SK-N-SH (cell line): ENCODE data around the gene MMD. TPM values are rescaled to one million over a fixed set of nuclear protein-coding genes. Genes with fewer than 3 reads are reported as not detected.

ENCODE experiments used
- CTCF ChIA-PET: fragments of 300-600, 350-600 bp; formaldehyde crosslinking; extraction: SDS; loops from one replicate; lab custom pipeline; 2021; lab: Yijun Ruan, JAX
- POLR2A ChIA-PET: fragments of 350-600 bp; sonication (Branson Sonifier 250); formaldehyde crosslinking; extraction: SDS; loops from one replicate; lab custom pipeline; 2020; ENCODE audit warnings: antibody characterized with exemption, inconsistent platforms; lab: Yijun Ruan, JAX
- DNase-seq: peaks from one replicate; pipeline ENCODE4 v3.0.0; 2012
- H2AFZ ChIP-seq: fragments of 200-600 bp; sonication (generic); 2 replicates; pipeline ENCODE4 v1.8.1; 2016; ENCODE audit warnings: antibody characterized with exemption, mild to moderate bottlenecking, low read depth
- H3F3A ChIP-seq: fragments of 200-600 bp; sonication (generic); replicated peaks from 2 replicates; pipeline ENCODE3; 2016; ENCODE audit warnings: antibody characterized with exemption, mild to moderate bottlenecking; ENCODE audit not compliant: insufficient read depth
- H3K27ac ChIP-seq, 2 experiments: fragments of 200-500 bp in 1 of 2; fragments of 200-600 bp in 1 of 2; sonication (Bioruptor generic) in 1 of 2; sonication (generic), shearing (Covaris generic) in 1 of 2; 2 replicates each; pipeline versions ENCODE4 v1.5.1 to v1.6.1; 2014 to 2016; ENCODE audit warnings: low read depth in 2 of 2, inconsistent platforms in 1 of 2, low read length in 1 of 2, mild to moderate bottlenecking in 1 of 2, mixed read lengths in 1 of 2
- H3K27me3 ChIP-seq: fragments of 200-600 bp; sonication (generic), shearing (Covaris generic); 2 replicates; pipeline ENCODE4 v1.6.1; 2016; ENCODE audit warnings: mixed run types; ENCODE audit not compliant: insufficient read depth
- H3K36me3 ChIP-seq, 2 experiments: fragments of 200-500 bp in 1 of 2; fragments of 200-600 bp in 1 of 2; sonication (Bioruptor generic) in 1 of 2; sonication (generic) in 1 of 2; replicated peaks in 1 of 2; 2 replicates each; pipeline versions ENCODE3 to v1.5.1; 2014 to 2016; ENCODE audit warnings: low read length in 1 of 2, mild to moderate bottlenecking in 1 of 2; ENCODE audit not compliant: insufficient read depth in 2 of 2, control insufficient read depth in 1 of 2
- H3K4me1 ChIP-seq, 2 experiments: fragments of 200-500 bp in 1 of 2; fragments of 200-600 bp in 1 of 2; sonication (Bioruptor generic) in 1 of 2; sonication (generic), shearing (Covaris generic) in 1 of 2; 2 replicates each; pipeline versions ENCODE4 v1.5.1 to v1.6.1; 2014 to 2016; ENCODE audit warnings: low read depth in 1 of 2, low read length in 1 of 2, mixed run types in 1 of 2; ENCODE audit not compliant: insufficient read depth in 2 of 2, control insufficient read depth in 1 of 2
- H3K4me2 ChIP-seq: fragments of 200-600 bp; sonication (generic), shearing (Covaris generic); 2 replicates; pipeline ENCODE4 v1.6.1; 2017; ENCODE audit warnings: mixed run types
- H3K4me3 ChIP-seq, 2 experiments: fragments of 200-500 bp in 1 of 2; fragments of 200-600 bp in 1 of 2; sonication (Bioruptor generic) in 1 of 2; sonication (generic), shearing (Covaris generic) in 1 of 2; 2 replicates each; pipeline versions ENCODE4 v1.5.1 to v1.8.1; 2014 to 2016; ENCODE audit warnings: low read depth in 2 of 2, inconsistent platforms in 1 of 2, low read length in 1 of 2, mild to moderate bottlenecking in 1 of 2, mixed read lengths in 1 of 2, moderate library complexity in 1 of 2
- H3K79me2 ChIP-seq: fragments of 200-600 bp; sonication (generic); 2 replicates; pipeline ENCODE4 v1.8.1; 2017; ENCODE audit warnings: mild to moderate bottlenecking; ENCODE audit not compliant: insufficient read depth
- H3K9ac ChIP-seq: fragments of 200-600 bp; sonication (generic); 2 replicates; pipeline ENCODE4 v1.6.1; 2017; ENCODE audit warnings: mixed run types
- H3K9me2 ChIP-seq: fragments of 200-600 bp; sonication (generic); 2 replicates; pipeline ENCODE4 v1.6.1; 2017; ENCODE audit warnings: mixed run types
- H3K9me3 ChIP-seq: fragments of 200-600 bp; sonication (generic); 2 replicates; pipeline ENCODE4 v1.6.1; 2017; ENCODE audit warnings: mixed run types, mild to moderate bottlenecking, moderate library complexity
- H4K20me1 ChIP-seq: fragments of 200-600 bp; sonication (generic); 2 replicates; pipeline ENCODE4 v1.6.1; 2017; ENCODE audit warnings: mild to moderate bottlenecking, mixed run types; ENCODE audit not compliant: insufficient read depth
- CHD2 ChIP-seq: fragments of 150-350 bp; IDR thresholded peaks from 2 replicates; pipeline ENCODE4 v1.6.1; 2018; ENCODE audit warnings: low read length; ENCODE audit not compliant: partially characterized antibody
- ELF1 ChIP-seq: IDR thresholded peaks from 2 replicates; pipeline ENCODE4 v1.4.0; 2012
- MEF2A ChIP-seq: IDR thresholded peaks from 2 replicates; pipeline ENCODE4 v1.4.0; 2012; ENCODE audit warnings: low read depth, borderline replicate concordance
- NRF1 ChIP-seq: IDR thresholded peaks from 2 replicates; pipeline ENCODE4 v1.6.1; 2012; ENCODE audit warnings: low read depth, mild to moderate bottlenecking, low read length
- RAD21 ChIP-seq: IDR thresholded peaks from 2 replicates; pipeline ENCODE4 v1.6.1; 2012; ENCODE audit warnings: mild to moderate bottlenecking, low read length
- RFX5 ChIP-seq: IDR thresholded peaks from 2 replicates; pipeline ENCODE4 v1.6.1; 2012; ENCODE audit warnings: mild to moderate bottlenecking, improper control_type of control experiment, low read length
- YY1 ChIP-seq: IDR thresholded peaks from 2 replicates; pipeline ENCODE4 v1.4.0; 2012; ENCODE audit warnings: low read depth, mild to moderate bottlenecking
- WGBS: methylation state at CpG from one replicate; pipeline ENCODE4 v1.1.6; 2017; ENCODE audit warnings: low lambda C conversion rate; 5-methylcytosine and 5-hydroxymethylcytosine counted together
- polyA plus RNA-seq, 3 experiments: library from polyadenylated mRNA; depleted of rRNA; stranded (reverse); fragments of >200 nt; gene quantifications; 2 replicates each; pipeline ENCODE4 v1.2.3, GENCODE V29; 2012
- TF ChIP-seq, protein P1 (sequence below): fragments of 200-600 bp; sonication (generic); IDR thresholded peaks from 2 replicates; pipeline ENCODE4 v1.6.1; 2017; ENCODE audit warnings: antibody characterized with exemption, mild to moderate bottlenecking, moderate library complexity
- TF ChIP-seq, protein P2 (sequence below): fragments of 150-350 bp; IDR thresholded peaks from 2 replicates; pipeline ENCODE4 v1.6.1; 2016; ENCODE audit warnings: mild to moderate bottlenecking, low read depth, low read length
- TF ChIP-seq, protein P3 (sequence below): IDR thresholded peaks from 2 replicates; pipeline ENCODE4 v1.4.0; 2012; ENCODE audit warnings: low read depth, borderline replicate concordance

The MMD gene
- polyA plus RNA-seq, 1 of the 3 experiments (the other 2 are of a cell fraction): 10.9 TPM

DNA sequence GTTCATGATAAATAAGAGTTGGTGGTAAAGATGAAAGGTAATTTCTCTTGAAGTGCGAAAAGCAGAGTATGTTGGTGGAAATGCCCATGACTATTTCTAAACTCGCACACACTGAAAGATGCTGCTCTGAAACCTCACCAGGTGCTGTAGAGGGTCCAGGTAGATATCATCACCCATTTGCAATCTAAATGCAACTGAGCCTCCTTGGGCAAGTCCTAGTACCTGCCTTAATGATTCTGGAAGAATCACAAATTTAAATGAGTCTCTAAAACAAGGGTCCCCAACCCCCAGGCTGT lies 5.9 kb upstream of the MMD start:
- CTCF ChIA-PET: no interaction called here

DNA sequence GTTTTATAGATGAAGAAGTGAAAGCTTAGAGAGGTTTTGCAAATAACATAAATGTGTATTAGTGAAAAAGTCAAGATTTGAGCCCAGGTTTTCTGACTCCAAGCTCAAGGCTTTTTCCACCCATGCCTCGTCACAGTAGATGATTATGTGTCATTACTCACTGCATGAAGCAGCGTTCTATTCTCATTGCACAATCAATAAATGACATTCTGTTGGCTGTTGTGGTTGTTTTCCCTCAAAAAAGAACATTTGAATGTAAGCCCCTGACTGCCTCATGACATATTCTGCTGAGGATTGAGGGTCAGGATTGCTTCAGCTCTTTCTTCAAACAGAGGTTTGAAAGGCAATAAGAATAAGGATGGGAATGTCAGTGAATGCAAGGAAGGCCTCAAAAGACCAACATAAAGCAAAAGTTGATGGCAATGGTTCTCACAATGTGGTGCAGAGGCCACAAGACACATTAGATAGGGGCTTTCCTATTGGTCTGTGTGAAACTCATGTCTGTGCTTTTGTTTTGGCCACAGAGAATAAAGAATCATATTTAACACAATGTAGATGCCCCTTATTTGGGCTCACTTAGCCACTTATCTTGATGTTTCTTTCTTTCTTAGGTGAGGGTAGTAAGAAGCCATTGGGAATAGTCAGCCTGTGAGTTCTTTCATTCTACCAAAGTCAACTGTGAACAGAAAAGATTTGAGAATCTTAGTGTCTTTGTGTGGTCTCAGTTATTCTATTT lies 5.4 kb upstream of the MMD start:
- H3K36me3 ChIP-seq: no peaks in the 10 kb centered on the region
- ChIA-PET POLR2A (no interaction called here), CTCF (no interaction called here)
- H3K4me3 ChIP-seq: no peak overlapping the region
- no peaks in the 10 kb centered on the region for H3K79me2 ChIP-seq
- peaks cover 0 to 14% of the 10 kb centered on the region in 2 experiments; a peak in 2 of 4 replicates for H3K4me1 ChIP-seq
- no peak overlapping the region for H3K9ac ChIP-seq
- H3F3A ChIP-seq: no peaks in the 10 kb centered on the region
- H3K9me2 ChIP-seq: no peaks in the 10 kb centered on the region
- peaks cover 17% of the 10 kb centered on the region; the same call in 1 of the 2 replicates for H3K27me3 ChIP-seq
- H3K4me2 ChIP-seq: no peak overlapping the region
- 41% methylated on average over 2 of the region's 2 CpGs for WGBS
- TF ChIP-seq NRF1 (no peak), YY1 (no peak), RAD21 (no peak), RFX5 (no peak)
- no peak for DNase-seq
- H2AFZ ChIP-seq: no peak overlapping the region
- no peak overlapping the region for H3K27ac ChIP-seq
- H3K9me3 ChIP-seq: no peaks in the 10 kb centered on the region
- H4K20me1 ChIP-seq: no peaks in the 10 kb centered on the region

More for the DNA sequence above, 5.9 kb upstream of the MMD start:
- H4K20me1 ChIP-seq: no peaks in the 10 kb centered on the region
- no peak overlapping the region for H3K27ac ChIP-seq
- no peaks in the 10 kb centered on the region for H3K79me2 ChIP-seq
- no peaks in the 10 kb centered on the region for H3K36me3 ChIP-seq
- H3K4me1 ChIP-seq: peaks cover 0 to 14% of the 10 kb centered on the region in 2 experiments; a peak in 2 of 4 replicates
- 90% methylated on average over 2 of the region's 2 CpGs for WGBS
- no peak overlapping the region for H3K9ac ChIP-seq
- H3K4me2 ChIP-seq: no peak overlapping the region
- peaks cover 17% of the 10 kb centered on the region; the same call in 1 of the 2 replicates for H3K27me3 ChIP-seq
- POLR2A ChIA-PET: no interaction called here
- DNase-seq: no peak
- no peaks in the 10 kb centered on the region for H3K9me2 ChIP-seq
- H2AFZ ChIP-seq: no peak overlapping the region
- no peak for TF ChIP-seq ELF1
- no peak for TF ChIP-seq NRF1
- TF ChIP-seq RFX5: no peak
- TF ChIP-seq YY1: no peak
- TF ChIP-seq, protein P1, sequence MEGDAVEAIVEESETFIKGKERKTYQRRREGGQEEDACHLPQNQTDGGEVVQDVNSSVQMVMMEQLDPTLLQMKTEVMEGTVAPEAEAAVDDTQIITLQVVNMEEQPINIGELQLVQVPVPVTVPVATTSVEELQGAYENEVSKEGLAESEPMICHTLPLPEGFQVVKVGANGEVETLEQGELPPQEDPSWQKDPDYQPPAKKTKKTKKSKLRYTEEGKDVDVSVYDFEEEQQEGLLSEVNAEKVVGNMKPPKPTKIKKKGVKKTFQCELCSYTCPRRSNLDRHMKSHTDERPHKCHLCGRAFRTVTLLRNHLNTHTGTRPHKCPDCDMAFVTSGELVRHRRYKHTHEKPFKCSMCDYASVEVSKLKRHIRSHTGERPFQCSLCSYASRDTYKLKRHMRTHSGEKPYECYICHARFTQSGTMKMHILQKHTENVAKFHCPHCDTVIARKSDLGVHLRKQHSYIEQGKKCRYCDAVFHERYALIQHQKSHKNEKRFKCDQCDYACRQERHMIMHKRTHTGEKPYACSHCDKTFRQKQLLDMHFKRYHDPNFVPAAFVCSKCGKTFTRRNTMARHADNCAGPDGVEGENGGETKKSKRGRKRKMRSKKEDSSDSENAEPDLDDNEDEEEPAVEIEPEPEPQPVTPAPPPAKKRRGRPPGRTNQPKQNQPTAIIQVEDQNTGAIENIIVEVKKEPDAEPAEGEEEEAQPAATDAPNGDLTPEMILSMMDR: no peak
- TF ChIP-seq, protein P2, sequence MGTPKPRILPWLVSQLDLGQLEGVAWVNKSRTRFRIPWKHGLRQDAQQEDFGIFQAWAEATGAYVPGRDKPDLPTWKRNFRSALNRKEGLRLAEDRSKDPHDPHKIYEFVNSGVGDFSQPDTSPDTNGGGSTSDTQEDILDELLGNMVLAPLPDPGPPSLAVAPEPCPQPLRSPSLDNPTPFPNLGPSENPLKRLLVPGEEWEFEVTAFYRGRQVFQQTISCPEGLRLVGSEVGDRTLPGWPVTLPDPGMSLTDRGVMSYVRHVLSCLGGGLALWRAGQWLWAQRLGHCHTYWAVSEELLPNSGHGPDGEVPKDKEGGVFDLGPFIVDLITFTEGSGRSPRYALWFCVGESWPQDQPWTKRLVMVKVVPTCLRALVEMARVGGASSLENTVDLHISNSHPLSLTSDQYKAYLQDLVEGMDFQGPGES: no peak
- TF ChIP-seq, protein P3, sequence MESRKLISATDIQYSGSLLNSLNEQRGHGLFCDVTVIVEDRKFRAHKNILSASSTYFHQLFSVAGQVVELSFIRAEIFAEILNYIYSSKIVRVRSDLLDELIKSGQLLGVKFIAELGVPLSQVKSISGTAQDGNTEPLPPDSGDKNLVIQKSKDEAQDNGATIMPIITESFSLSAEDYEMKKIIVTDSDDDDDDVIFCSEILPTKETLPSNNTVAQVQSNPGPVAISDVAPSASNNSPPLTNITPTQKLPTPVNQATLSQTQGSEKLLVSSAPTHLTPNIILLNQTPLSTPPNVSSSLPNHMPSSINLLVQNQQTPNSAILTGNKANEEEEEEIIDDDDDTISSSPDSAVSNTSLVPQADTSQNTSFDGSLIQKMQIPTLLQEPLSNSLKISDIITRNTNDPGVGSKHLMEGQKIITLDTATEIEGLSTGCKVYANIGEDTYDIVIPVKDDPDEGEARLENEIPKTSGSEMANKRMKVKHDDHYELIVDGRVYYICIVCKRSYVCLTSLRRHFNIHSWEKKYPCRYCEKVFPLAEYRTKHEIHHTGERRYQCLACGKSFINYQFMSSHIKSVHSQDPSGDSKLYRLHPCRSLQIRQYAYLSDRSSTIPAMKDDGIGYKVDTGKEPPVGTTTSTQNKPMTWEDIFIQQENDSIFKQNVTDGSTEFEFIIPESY: no peak
- TF ChIP-seq MEF2A: no peak
- no peak for TF ChIP-seq CHD2
- H3K9me3 ChIP-seq: no peaks in the 10 kb centered on the region
- no peaks in the 10 kb centered on the region for H3F3A ChIP-seq
- H3K4me3 ChIP-seq: no peak overlapping the region
